Neuronal stem cell (in vitro differentiated cells): Measurements from ENCODE around the gene RAP1GDS1.

ENCODE experiments used
- DNase-seq: peaks from one replicate; pipeline ENCODE4 v3.0.0-alpha.2; 2013; ENCODE audit warnings: low spot score
- H2AFZ ChIP-seq: one replicate; pipeline ENCODE4 v1.6.1; 2013; ENCODE audit warnings: mild to moderate bottlenecking, low read length, inconsistent platforms
- H2AK5ac ChIP-seq: 2 replicates; pipeline ENCODE4 v1.6.1; 2013; ENCODE audit warnings: low read depth, mild to moderate bottlenecking, inconsistent platforms, low read length, moderate library complexity, mixed read lengths
- H2BK120ac ChIP-seq: 2 replicates; pipeline ENCODE4 v1.6.1; 2013; ENCODE audit warnings: low read depth, mild to moderate bottlenecking, inconsistent platforms, low read length, moderate library complexity, mixed read lengths
- H2BK12ac ChIP-seq: one replicate; pipeline ENCODE4 v1.6.1; 2013; ENCODE audit warnings: low read length, inconsistent platforms
- H2BK15ac ChIP-seq: 2 replicates; pipeline ENCODE4 v1.6.1; 2013; ENCODE audit warnings: mild to moderate bottlenecking, low read length, inconsistent platforms, mixed read lengths
- H2BK5ac ChIP-seq: one replicate; pipeline ENCODE4 v1.6.1; 2013; ENCODE audit warnings: inconsistent platforms, mild to moderate bottlenecking, low read length, moderate library complexity
- H3K14ac ChIP-seq: one replicate; pipeline ENCODE4 v1.6.1; 2013; ENCODE audit warnings: low read length, inconsistent platforms
- H3K18ac ChIP-seq: 2 replicates; pipeline ENCODE4 v1.6.1; 2013; ENCODE audit warnings: low read length, inconsistent platforms
- H3K23ac ChIP-seq: 2 replicates; pipeline ENCODE4 v1.6.1; 2013; ENCODE audit warnings: low read depth, mild to moderate bottlenecking, mixed read lengths, low read length, inconsistent platforms; ENCODE audit not compliant: poor library complexity
- H3K27ac ChIP-seq: replicated peaks from 3 replicates; pipeline ENCODE4 v1.5.1; 2013; ENCODE audit warnings: low read length, inconsistent platforms
- H3K27me3 ChIP-seq, 3 experiments: 2 replicates each; pipeline ENCODE4 v1.6.1; 2013; ENCODE audit warnings: low read length in 3 of 3, mild to moderate bottlenecking in 2 of 3, inconsistent platforms in 1 of 3, low read depth in 1 of 3, mixed read lengths in 1 of 3, moderate library complexity in 1 of 3; ENCODE audit not compliant: control insufficient read depth in 3 of 3, insufficient read depth in 3 of 3
- H3K36me3 ChIP-seq, 2 donors: replicated peaks in 1 of 2; 2 replicates each; pipeline ENCODE4 v1.6.1; 2013; ENCODE audit warnings: low read length in 2 of 2; ENCODE audit not compliant: control insufficient read depth in 2 of 2, insufficient read depth in 2 of 2
- H3K4ac ChIP-seq: 2 replicates; pipeline ENCODE4 v1.6.1; 2013; ENCODE audit warnings: inconsistent platforms, mild to moderate bottlenecking, low read length, moderate library complexity
- H3K4me1 ChIP-seq, 2 donors: 1 replicate in 1 of 2; 2 replicates in 1 of 2; pipeline ENCODE4 v1.6.1; 2013; ENCODE audit warnings: low read length in 2 of 2, low read depth in 1 of 2; ENCODE audit not compliant: control insufficient read depth in 2 of 2, insufficient read depth in 1 of 2
- H3K4me2 ChIP-seq: one replicate; pipeline ENCODE4 v1.6.1; 2013; ENCODE audit warnings: mild to moderate bottlenecking, low read length, inconsistent platforms; ENCODE audit not compliant: insufficient read depth, poor library complexity, severe bottlenecking
- H3K4me3 ChIP-seq, 2 donors: 2 replicates each; pipeline ENCODE4 v1.5.1; 2013; ENCODE audit warnings: low read length in 2 of 2, mild to moderate bottlenecking in 2 of 2, inconsistent platforms in 1 of 2, moderate library complexity in 1 of 2
- H3K79me1 ChIP-seq: one replicate; pipeline ENCODE4 v1.6.1; 2013; ENCODE audit warnings: low read depth, mild to moderate bottlenecking, inconsistent platforms, low read length, moderate library complexity
- H3K9ac ChIP-seq: one replicate; pipeline ENCODE4 v1.6.1; 2013; ENCODE audit warnings: mild to moderate bottlenecking, low read depth, low read length, inconsistent platforms; ENCODE audit not compliant: poor library complexity
- H3K9me3 ChIP-seq, 2 donors: replicated peaks in 1 of 2; 2 replicates each; pipeline versions ENCODE3 to v1.6.1; 2013; ENCODE audit warnings: low read length in 2 of 2, mild to moderate bottlenecking in 2 of 2, inconsistent platforms in 1 of 2, low read depth in 1 of 2, mixed read lengths in 1 of 2, moderate library complexity in 1 of 2; ENCODE audit not compliant: control insufficient read depth in 2 of 2, insufficient read depth in 1 of 2
- H4K8ac ChIP-seq: one replicate; pipeline ENCODE4 v1.6.1; 2013; ENCODE audit warnings: low read depth, mild to moderate bottlenecking, inconsistent platforms, low read length, moderate library complexity
- H4K91ac ChIP-seq: one replicate; pipeline ENCODE4 v1.6.1; 2013; ENCODE audit warnings: low read length, low read depth, mild to moderate bottlenecking, inconsistent platforms; ENCODE audit not compliant: poor library complexity
- WGBS, 2 donors: extraction: QIAGEN DNeasy Blood & Tissue Kit; methylation state at CpG; one replicate each; pipeline ENCODE4 v1.1.7; 2013; ENCODE audit warnings: missing lambda C conversion rate in 2 of 2, mixed read lengths in 1 of 2; ENCODE audit not compliant: insufficient read length in 2 of 2, insufficient replicate concordance in 1 of 2; ENCODE audit errors: extremely low coverage in 2 of 2; 5-methylcytosine and 5-hydroxymethylcytosine counted together

RAP1GDS1 gene

GRCh38 chr4:98467627-98468072, 206.5 kb downstream of the RAP1GDS1 start:
- H3K27ac ChIP-seq = no peak overlapping the region
- peak overlapping the region in 1 of 2 donors; percentile 23 for H3K4me3 ChIP-seq
- peak; percentile 69 for DNase-seq

GRCh38 chr4:98468709-98469108, 207.5 kb downstream of the RAP1GDS1 start:
- DNase-seq = no peak
- H3K4me3 ChIP-seq = no peak overlapping the region
- WGBS, 2 donors = no CpG with 5 or more reads among the region's 6 CpGs

More at GRCh38 chr4:98467627-98468072, 206.5 kb downstream of the RAP1GDS1 start:
- Histone ChIP-seq H3K4ac (no peak overlapping the region), H3K14ac (no peak overlapping the region), H3K9me3 (no peaks in the 10 kb centered on the region), H3K23ac (no peak overlapping the region), H3K9ac (peak overlapping the region; percentile 9), H2BK12ac (no peak overlapping the region), H2BK15ac (no peak overlapping the region), H2BK5ac (no peak overlapping the region), H4K91ac (no peak overlapping the region), H3K4me1 (peaks cover 2 to 5% of the 10 kb centered on the region in 2 donors), H3K27me3 (no peaks in the 10 kb centered on the region), H3K4me2 (peak overlapping the region; percentile 51), H3K79me1 (no peaks in the 10 kb centered on the region), H2BK120ac (no peak overlapping the region), H3K18ac (no peak overlapping the region), H2AK5ac (no peak overlapping the region), H2AFZ (peak overlapping the region; percentile 57), H3K36me3 (peaks cover 4 to 11% of the 10 kb centered on the region in 2 donors), H4K8ac (no peak overlapping the region)
- WGBS, 2 donors = no CpG with 5 or more reads among the region's 20 CpGs

DNA sequence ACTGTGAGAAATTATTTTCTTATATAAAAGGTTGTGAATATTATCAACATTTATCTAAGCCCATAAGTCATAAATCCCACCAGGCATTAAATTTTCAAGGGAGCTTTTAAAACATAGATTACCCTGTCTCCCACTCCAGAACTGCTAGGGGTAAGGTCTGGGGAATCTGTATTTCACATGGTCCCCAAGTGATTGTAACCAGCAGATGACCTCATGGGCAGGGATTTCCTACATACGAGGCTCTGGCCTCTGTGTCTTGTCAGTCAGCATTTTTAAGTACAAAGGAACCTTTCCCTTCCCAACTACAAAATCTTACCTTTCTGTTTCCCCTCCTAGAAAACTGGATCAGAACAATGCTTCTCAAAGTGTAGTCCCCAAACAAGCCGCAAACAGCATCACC, 208.6 kb downstream of the RAP1GDS1 start:
- no peak overlapping the region for H3K14ac ChIP-seq
- peaks cover 4 to 15% of the 10 kb centered on the region in 2 donors for H3K36me3 ChIP-seq
- H3K23ac ChIP-seq = no peak overlapping the region
- H3K4me1 ChIP-seq = peaks cover 2 to 5% of the 10 kb centered on the region in 2 donors
- H4K91ac ChIP-seq = no peak overlapping the region
- H2AK5ac ChIP-seq = no peak overlapping the region
- H3K4ac ChIP-seq = no peak overlapping the region
- no peak overlapping the region for H3K4me3 ChIP-seq
- H2BK5ac ChIP-seq = no peak overlapping the region
- no CpG with 5 or more reads among the region's 2 CpGs for WGBS, 2 donors
- no peak overlapping the region for H3K4me2 ChIP-seq
- H3K27me3 ChIP-seq = no peaks in the 10 kb centered on the region
- no peak overlapping the region for H3K9ac ChIP-seq
- no peaks in the 10 kb centered on the region for H3K79me1 ChIP-seq
- no peak overlapping the region for H2AFZ ChIP-seq
- H2BK120ac ChIP-seq = no peak overlapping the region
- no peak overlapping the region for H4K8ac ChIP-seq
- H3K27ac ChIP-seq = no peak overlapping the region
- no peak overlapping the region for H3K18ac ChIP-seq
- H2BK15ac ChIP-seq = no peak overlapping the region
- DNase-seq = no peak
- no peaks in the 10 kb centered on the region for H3K9me3 ChIP-seq
- H2BK12ac ChIP-seq = no peak overlapping the region

More at GRCh38 chr4:98468709-98469108, 207.5 kb downstream of the RAP1GDS1 start:
- H3K27ac ChIP-seq = peak overlapping the region; percentile 19
- peaks cover 4 to 15% of the 10 kb centered on the region in 2 donors for H3K36me3 ChIP-seq
- H3K27me3 ChIP-seq = no peaks in the 10 kb centered on the region
- H3K79me1 ChIP-seq = no peaks in the 10 kb centered on the region
- no peak overlapping the region for H3K4me2 ChIP-seq
- no peak overlapping the region for H2AK5ac ChIP-seq
- no peak overlapping the region for H2BK5ac ChIP-seq
- no peak overlapping the region for H4K91ac ChIP-seq
- H2AFZ ChIP-seq = peak overlapping the region; percentile 20
- H3K4ac ChIP-seq = no peak overlapping the region
- no peak overlapping the region for H2BK15ac ChIP-seq
- H3K9me3 ChIP-seq = no peaks in the 10 kb centered on the region
- H2BK12ac ChIP-seq = no peak overlapping the region
- no peak overlapping the region for H3K9ac ChIP-seq
- no peak overlapping the region for H2BK120ac ChIP-seq
- no peak overlapping the region for H3K18ac ChIP-seq
- H4K8ac ChIP-seq = no peak overlapping the region
- no peak overlapping the region for H3K14ac ChIP-seq
- peaks cover 2 to 5% of the 10 kb centered on the region in 2 donors for H3K4me1 ChIP-seq
- H3K23ac ChIP-seq = no peak overlapping the region

GRCh38 chr4:98470366-98470765, 209.2 kb downstream of the RAP1GDS1 start:
- Histone ChIP-seq H2BK120ac (no peak overlapping the region), H2BK15ac (no peak overlapping the region), H2AK5ac (no peak overlapping the region), H3K27me3 (no peaks in the 10 kb centered on the region), H3K18ac (no peak overlapping the region), H3K9me3 (no peaks in the 10 kb centered on the region), H3K4me3 (no peak overlapping the region), H2AFZ (no peak overlapping the region), H3K79me1 (no peaks in the 10 kb centered on the region), H3K4me2 (no peak overlapping the region), H3K36me3 (peaks cover 6 to 17% of the 10 kb centered on the region in 2 donors), H4K8ac (no peak overlapping the region), H4K91ac (no peak overlapping the region), H3K4me1 (peaks cover 2 to 5% of the 10 kb centered on the region in 2 donors), H3K4ac (no peak overlapping the region), H2BK12ac (no peak overlapping the region), H3K27ac (no peak overlapping the region), H3K9ac (no peak overlapping the region), H2BK5ac (no peak overlapping the region), H3K14ac (no peak overlapping the region), H3K23ac (no peak overlapping the region)
- DNase-seq = no peak
- WGBS, 2 donors = no CpG with 5 or more reads among the region's 3 CpGs
